ENCODE results near the gene TUB. TPM values are rescaled to one million over a fixed set of nuclear protein-coding genes. Genes with fewer than 3 reads are reported as not detected.

The TUB gene
- total RNA-seq, 2 experiments from 2014 or later = 0.05 to 0.16 TPM

- ChIA-PET POLR2A (no interaction called here), CTCF (interaction anchor here (1.7 kb wide), 1 partner anchor 36 kb away, joined by 5 read pairs; no protein-coding TSS in a partner anchor)
- intact Hi-C loops (cut with micrococcal nuclease) = no loop called here
Observed at GRCh38 chr11:8063324-8063723, 17.7 kb upstream of the TUB start.

GRCh38 chr11:8065031-8065430 is 16.0 kb upstream of the TUB start:
- ATAC-seq = no peak
- H3K27ac Mint-ChIP-seq = no peak overlapping the region
- intact Hi-C loops (cut with micrococcal nuclease) = no loop called here
- no peak for DNase-seq
- no peak for TF ChIP-seq CTCF (IDR thresholded peaks at IDR 0.05)
- H3K27me3 Mint-ChIP-seq = peaks cover 8% of the 10 kb centered on the region
- ChIA-PET POLR2A (no interaction called here), CTCF (interaction anchor here (1.1 kb wide), 1 partner anchor 59 kb away, joined by 4 read pairs; no protein-coding TSS in a partner anchor)
- H3K36me3 Mint-ChIP-seq (ENCODE audit: low read depth) = no peaks in the 10 kb centered on the region
- no peak overlapping the region for H3K4me3 Mint-ChIP-seq
- no peaks in the 10 kb centered on the region for H3K4me1 Mint-ChIP-seq (ENCODE audit: low read depth)
- H3K9me3 Mint-ChIP-seq = no peaks in the 10 kb centered on the region

More at GRCh38 chr11:8063324-8063723, 17.7 kb upstream of the TUB start:
- ATAC-seq (no peak), DNase-seq (no peak)
- Mint-ChIP-seq H3K4me3 (no peak overlapping the region), H3K36me3 (ENCODE audit: low read depth) (no peaks in the 10 kb centered on the region), H3K27ac (no peak overlapping the region), H3K9me3 (no peaks in the 10 kb centered on the region), H3K4me1 (ENCODE audit: low read depth) (no peaks in the 10 kb centered on the region), H3K27me3 (peaks cover 5% of the 10 kb centered on the region)
- TF ChIP-seq CTCF (IDR thresholded peaks at IDR 0.05) = no peak

GRCh38 chr11:8066036-8066910 is 14.7 kb upstream of the TUB start:
- no peak overlapping the region for H3K4me3 Mint-ChIP-seq
- CTCF ChIA-PET = interaction anchor here (0.7 to 1.1 kb wide), 3 partner anchors 11 to 60 kb away, joined by 3 to 4 read pairs (median 3); no protein-coding TSS in a partner anchor
- DNase-seq (no peak), ATAC-seq (no peak)
- H3K4me1 Mint-ChIP-seq (ENCODE audit: low read depth) = no peaks in the 10 kb centered on the region
- POLR2A ChIA-PET = interaction anchor here (1.5 kb wide), 1 partner anchor 11 kb away, joined by 3 read pairs; no protein-coding TSS in a partner anchor
- peaks cover 8% of the 10 kb centered on the region for H3K27me3 Mint-ChIP-seq
- intact Hi-C loops (cut with micrococcal nuclease) = no loop called here
- no peaks in the 10 kb centered on the region for H3K9me3 Mint-ChIP-seq
- H3K27ac Mint-ChIP-seq = no peak overlapping the region
- no peak for TF ChIP-seq CTCF (IDR thresholded peaks at IDR 0.05)
- no peaks in the 10 kb centered on the region for H3K36me3 Mint-ChIP-seq (ENCODE audit: low read depth)

- TF ChIP-seq CTCF (IDR thresholded peaks at IDR 0.05) = no peak
- H3K27ac Mint-ChIP-seq = no peak overlapping the region
- ChIA-PET POLR2A (interaction anchor here (1.5 kb wide), 1 partner anchor 10 kb away, joined by 3 read pairs; no protein-coding TSS in a partner anchor), CTCF (interaction anchor here (0.7 to 1.6 kb wide), 3 partner anchors 12 to 61 kb away, joined by 3 to 6 read pairs (median 3); no protein-coding TSS in a partner anchor)
- no peaks in the 10 kb centered on the region for H3K36me3 Mint-ChIP-seq (ENCODE audit: low read depth)
- H3K4me3 Mint-ChIP-seq = no peak overlapping the region
- DNase-seq (no peak), ATAC-seq (no peak)
- H3K27me3 Mint-ChIP-seq = peaks cover 8% of the 10 kb centered on the region
- no peaks in the 10 kb centered on the region for H3K9me3 Mint-ChIP-seq
- no peaks in the 10 kb centered on the region for H3K4me1 Mint-ChIP-seq (ENCODE audit: low read depth)
- intact Hi-C loops (cut with micrococcal nuclease) = no loop called here
Observed at GRCh38 chr11:8066911-8067455, 14.0 kb upstream of the TUB start.

- TF ChIP-seq CTCF (IDR thresholded peaks at IDR 0.05) = no peak
- no peaks in the 10 kb centered on the region for H3K36me3 Mint-ChIP-seq (ENCODE audit: low read depth)
- POLR2A ChIA-PET = interaction anchor here (1.5 kb wide), 1 partner anchor 9 kb away, joined by 3 read pairs; no protein-coding TSS in a partner anchor
- peaks cover 8% of the 10 kb centered on the region for H3K27me3 Mint-ChIP-seq
- H3K27ac Mint-ChIP-seq = no peak overlapping the region
- DNase-seq = no peak
- no peak for ATAC-seq
- intact Hi-C loops (cut with micrococcal nuclease) = no loop called here
- CTCF ChIA-PET = interaction anchor here (1.6 kb wide), 1 partner anchor 35 kb away, joined by 6 read pairs; no protein-coding TSS in a partner anchor
- no peaks in the 10 kb centered on the region for H3K9me3 Mint-ChIP-seq
- no peak overlapping the region for H3K4me3 Mint-ChIP-seq
- H3K4me1 Mint-ChIP-seq (ENCODE audit: low read depth) = no peaks in the 10 kb centered on the region
Observed at GRCh38 chr11:8067567-8067928, 13.5 kb upstream of the TUB start.

All from activated CD8-positive, alpha-beta T cell treated with anti-CD3 and anti-CD28 coated beads for 36 hours (primary cell).